Measurements from ENCODE around the gene LRRC23.

- peak; percentile 53 to 65 for TF ChIP-seq POLR2A (IDR thresholded peaks at IDR 0.05)
- TF ChIP-seq, protein P1, sequence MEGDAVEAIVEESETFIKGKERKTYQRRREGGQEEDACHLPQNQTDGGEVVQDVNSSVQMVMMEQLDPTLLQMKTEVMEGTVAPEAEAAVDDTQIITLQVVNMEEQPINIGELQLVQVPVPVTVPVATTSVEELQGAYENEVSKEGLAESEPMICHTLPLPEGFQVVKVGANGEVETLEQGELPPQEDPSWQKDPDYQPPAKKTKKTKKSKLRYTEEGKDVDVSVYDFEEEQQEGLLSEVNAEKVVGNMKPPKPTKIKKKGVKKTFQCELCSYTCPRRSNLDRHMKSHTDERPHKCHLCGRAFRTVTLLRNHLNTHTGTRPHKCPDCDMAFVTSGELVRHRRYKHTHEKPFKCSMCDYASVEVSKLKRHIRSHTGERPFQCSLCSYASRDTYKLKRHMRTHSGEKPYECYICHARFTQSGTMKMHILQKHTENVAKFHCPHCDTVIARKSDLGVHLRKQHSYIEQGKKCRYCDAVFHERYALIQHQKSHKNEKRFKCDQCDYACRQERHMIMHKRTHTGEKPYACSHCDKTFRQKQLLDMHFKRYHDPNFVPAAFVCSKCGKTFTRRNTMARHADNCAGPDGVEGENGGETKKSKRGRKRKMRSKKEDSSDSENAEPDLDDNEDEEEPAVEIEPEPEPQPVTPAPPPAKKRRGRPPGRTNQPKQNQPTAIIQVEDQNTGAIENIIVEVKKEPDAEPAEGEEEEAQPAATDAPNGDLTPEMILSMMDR (IDR thresholded peaks at IDR 0.05): no peak
Observed at GRCh38 chr12:6927379-6928021, 22.9 kb downstream of the LRRC23 start, which contains the start of gene ATN1.
